Stimulated activated CD4-positive, alpha-beta T cell treated with anti-CD3 and anti-CD28 coated beads, TNF-alpha, amount 100 ng/mL, for 48 hours (primary cell): ENCODE results near the gene ATP6V1C2.
"Not testable (repeated sequence)": the region's sequence is repeated elsewhere in the genome, so short reads cannot be mapped to it uniquely, and the experiment has no call there.

ENCODE experiments used
- DNase-seq, 3 donors: peaks; one replicate each; pipeline ENCODE4 v3.0.0-alpha.2; 2020; ENCODE audit warnings: low read depth in 3 of 3

ATP6V1C2 gene

DNA sequence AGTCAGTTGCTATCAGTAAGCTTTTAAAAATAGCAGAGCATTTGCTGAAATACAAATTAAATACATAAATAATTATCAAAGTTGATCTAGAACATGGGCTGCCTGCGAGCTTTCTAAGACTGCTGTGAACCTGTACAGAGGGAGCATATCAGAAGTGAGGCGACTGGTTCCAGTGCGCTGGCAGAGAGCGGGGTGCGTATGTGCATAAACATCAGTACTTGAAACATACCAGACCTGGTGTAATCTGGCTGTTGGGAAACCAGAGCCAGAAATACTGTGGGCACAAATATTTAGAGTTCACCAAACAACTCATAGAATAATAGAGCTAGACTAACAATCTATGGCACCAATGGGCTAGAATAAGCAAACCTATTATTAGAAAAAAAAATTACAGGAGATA is 63.8 kb downstream of the ATP6V1C2 start:
- no peak for DNase-seq

DNA sequence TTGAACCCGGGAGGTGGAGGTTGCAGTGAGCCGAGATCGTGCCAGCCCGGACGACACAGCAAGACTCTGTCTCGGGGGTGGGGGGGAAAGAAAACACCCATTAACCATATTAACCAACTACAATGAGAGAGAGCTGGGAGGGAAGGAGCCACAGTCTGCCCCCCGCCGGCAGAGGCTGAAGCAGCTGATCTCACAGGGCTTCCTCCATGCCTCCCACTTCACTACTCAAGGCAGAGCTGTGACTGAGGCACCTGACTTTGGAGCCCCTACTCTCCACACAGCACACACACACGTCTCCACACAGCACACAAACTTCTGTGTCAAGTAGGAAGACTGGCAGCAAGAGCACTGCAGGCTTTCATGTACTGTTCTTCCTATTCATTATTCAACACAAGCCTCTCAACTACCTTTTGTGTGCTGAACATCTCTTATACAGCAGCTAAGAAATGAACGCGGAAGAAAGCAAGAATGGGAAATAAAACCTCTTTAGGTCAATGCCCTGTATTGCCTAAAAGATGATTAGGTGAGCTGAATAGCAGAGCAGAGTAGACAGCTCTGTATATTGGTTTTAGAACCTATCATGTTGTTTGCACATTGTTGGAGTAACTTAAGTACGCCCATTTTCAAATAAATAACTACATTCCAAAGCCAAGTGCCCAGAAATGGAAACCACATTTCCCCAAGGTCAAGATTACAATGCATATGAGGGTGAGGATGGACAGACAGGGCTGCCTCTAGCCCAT is 65.0 kb downstream of the ATP6V1C2 start:
- no peak for DNase-seq

DNA sequence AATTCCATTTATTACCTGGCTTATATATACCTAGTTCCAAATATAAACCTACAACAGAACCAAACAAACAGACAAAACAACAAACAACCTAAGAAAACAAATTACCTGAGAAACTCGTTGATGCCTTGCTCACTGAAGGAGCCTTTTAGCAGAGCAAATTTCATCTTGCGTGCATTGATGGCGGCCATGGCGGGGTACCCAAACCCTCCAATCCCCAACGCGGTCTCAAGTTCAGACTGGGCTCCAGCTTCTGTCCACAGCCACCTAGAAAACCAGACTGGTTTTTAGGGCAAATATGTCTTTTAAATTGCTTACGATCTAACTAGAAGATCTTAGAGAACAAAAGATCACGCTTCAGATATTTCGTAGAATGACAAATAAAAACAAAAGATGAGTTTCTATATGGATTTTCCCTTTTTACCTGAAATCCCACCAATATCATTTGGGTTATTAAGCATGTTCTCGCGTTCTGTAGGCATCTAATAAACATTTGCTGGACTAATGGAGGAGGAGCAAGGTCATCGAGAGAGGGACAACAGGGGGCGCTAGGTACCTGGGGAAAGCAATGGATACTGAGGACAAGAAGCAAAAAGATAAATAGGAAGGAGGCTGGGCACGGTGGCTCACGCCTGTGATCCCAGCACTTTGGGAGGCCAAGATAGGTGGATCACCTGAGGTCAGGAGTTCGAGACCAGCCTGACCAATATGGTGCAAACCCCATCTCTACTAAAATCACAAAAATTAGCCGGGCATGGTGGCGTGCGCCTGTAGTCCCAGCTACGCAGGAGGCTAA is 65.9 kb downstream of the ATP6V1C2 start:
- peak in 1 of 3 donors; percentile 23 for DNase-seq

DNA sequence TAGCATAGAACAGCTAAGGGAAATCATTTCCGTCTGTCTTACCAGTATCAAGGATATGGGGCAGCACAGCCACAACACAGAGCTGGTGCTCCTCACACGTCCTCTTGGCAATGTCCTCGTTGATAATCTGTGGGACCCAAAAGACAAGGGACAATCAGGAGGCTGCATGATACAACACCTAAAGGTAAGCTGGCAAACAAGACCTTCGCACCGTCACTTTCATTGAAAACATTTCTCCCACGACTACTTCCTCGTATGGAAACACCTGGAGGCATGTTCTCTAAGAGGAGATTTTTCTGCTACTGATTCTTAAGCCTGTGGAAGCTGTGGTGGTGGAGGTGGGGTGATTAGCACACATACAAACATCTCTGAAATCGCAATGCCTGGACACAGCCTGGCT is 67.4 kb downstream of the ATP6V1C2 start:
- DNase-seq, result no peak

DNA sequence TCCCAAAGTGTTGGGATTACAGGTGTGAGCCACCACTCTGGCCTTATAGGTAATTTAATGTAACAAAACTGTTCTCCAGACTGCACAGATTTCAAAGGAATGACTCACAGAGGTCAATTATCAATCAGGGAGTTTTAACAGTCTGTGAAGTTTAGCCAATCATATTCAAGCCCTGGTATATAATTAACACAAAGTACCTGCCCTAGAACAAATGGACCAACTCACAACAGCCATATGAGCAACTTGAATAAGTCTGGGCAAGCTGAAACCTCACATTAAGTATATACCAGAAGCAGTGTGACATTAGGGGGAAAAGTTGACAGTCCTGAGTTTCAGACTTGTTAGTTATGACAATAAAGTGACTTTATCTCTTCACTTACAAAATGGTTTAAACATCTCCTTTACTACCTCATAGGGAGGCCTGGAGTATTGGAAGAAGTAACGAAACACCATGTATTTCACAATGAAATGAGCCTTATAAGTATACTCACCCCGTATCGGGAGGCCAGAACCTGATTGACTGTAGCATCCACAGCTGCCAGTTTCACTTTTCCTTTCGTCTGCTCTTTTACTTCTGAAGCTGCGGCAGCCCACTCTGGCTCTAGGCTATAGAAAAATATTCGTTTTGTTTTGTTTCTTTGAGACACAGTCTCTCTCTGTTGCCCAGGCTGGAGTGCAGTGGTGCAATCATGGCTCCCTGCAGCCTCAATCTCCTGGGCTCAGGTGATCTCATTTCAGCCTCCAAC is 69.0 kb downstream of the ATP6V1C2 start:
- no peak for DNase-seq

DNA sequence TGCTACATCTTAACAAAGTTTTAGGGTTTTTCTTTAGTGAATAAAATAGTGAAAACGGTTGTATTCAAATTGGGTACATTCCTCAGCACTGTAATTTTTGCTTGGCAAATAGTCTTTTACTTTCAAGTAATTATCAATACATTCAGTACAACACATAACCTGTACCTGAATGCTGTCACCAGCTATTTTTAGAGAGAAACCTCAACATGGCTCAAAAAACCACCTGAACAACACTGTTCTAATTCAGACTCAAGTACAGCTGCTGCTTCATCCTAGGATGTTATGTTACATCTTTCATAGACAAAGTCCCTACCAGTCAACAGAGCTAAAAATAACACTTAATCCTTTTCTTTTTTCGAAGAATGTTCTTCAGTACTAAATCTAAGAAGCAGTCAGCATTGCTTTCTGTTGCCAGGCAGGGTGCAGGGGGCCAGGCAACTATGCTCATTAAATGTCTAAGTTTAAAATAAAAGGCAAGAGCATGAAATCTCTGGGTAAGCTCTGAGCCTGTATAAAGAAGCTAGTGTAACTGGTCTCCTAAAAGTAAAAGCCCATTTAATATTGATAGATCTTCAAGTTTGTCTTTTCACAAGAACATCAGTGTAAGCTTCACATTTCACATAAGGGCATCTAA is 70.7 kb downstream of the ATP6V1C2 start:
- no peak for DNase-seq

DNA sequence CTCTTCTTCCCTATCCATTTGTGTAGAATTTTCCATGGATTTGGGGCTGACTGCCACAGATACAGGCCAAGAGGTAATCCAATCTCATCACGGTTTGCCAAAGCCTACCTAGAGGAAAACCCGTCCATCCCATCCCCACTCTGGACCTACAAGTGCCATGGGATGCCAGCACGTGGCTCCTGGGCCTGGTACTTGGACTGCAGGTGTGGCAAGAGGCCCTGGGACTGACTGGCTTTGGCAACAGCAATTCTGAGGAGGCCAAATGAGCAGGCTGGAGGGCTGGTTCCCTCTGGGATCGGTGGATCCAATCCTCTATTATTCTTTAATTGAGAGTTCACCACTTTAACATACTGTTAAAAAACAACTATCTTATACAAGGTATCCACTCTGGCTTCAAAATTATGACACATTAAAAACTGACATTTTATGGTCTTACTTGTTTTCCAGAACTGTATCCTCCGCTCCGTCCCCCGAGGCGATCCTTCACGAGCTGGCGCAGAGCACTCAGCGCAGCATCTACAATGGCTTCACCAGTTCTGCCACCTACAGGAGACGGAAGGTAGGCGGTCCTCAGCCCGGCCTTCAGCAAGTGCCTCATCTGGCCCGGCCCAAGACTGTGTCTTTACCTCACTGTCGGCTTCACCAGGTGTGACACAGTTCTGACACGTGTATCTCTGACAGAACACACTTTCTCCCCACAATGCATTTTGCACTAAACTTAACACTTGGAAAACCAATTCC is 71.4 kb downstream of the ATP6V1C2 start:
- no peak for DNase-seq

DNA sequence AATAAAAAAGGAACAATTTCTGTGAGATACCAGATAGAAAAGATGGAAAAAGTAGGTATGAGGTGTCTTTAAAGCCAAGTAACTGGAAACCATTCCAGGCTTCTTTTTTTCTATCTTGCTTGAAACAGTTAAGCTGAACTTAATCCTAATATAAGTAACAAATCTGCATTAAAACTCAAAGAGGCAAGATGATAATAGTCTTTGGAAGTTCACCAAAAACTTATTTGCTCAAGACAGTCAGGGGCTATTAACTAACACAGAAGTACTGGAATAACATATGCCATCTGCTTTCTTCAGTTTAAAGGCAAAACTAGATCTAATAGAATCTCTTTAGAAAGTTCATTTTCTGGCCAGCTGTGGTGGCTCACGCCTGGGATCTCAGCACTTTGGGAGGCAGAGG is 72.4 kb downstream of the ATP6V1C2 start:
- no peak for DNase-seq

DNA sequence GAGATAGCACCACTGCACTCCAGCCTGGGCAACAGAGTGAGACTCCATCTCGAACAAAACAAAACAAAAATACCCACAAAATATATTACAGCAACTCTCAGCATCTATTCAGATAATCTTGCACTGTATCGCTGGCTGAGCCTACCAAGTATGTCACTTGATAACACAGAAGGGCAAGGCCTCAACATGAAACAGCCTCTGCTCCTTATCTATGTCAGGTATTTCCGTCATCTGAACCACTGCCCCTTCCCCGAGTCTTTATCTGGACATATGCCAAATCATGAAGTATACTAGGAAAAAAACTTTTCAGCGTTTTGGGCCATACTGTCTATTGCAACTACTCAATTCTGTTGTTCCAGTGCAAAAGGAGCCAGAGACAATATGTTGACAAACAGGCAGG is 73.4 kb downstream of the ATP6V1C2 start:
- no peak for DNase-seq

DNA sequence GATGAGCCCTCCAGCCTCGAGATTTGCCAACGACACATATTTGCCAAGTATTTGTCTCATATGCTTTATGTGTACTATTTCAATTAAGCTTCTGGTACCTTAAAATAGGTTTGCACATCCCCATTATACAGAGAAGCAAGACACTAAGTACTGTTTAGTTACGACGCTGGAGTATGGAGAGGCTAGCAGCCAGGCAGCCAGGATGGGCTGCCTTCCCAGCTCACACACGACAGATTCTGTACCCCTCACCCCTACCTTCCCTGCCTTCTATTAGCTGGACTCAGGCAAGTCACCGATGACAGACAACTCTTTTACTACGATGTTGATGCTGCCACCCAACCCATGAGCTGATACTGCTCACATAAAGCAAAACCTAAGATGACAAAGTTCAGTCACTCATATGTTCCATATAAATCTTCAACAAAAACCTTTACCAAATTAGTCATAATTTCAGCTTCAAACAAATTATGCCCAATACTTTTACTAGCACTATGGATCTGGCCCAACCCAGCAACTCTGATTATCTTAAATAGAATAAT is 74.1 kb downstream of the ATP6V1C2 start:
- DNase-seq, result no peak

DNA sequence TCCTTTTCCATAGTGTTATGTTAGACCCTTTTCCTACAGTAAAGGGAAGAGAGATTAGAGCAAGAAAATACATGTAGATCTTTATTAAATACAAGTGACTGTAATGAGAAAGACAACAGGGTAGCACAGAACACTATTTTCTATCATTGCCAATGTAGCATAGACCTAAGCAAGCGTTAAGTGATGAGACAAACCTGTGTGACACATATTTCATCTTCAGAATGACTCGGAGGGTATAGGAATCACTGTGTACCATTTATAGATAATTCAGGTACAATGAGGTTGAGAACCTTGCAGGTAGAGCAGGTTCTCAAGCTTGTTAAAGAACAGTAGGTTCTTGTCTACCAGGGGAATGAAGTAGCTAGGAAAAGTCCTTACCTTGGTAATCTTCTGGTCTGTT is 75.3 kb downstream of the ATP6V1C2 start:
- DNase-seq, result no peak

DNA sequence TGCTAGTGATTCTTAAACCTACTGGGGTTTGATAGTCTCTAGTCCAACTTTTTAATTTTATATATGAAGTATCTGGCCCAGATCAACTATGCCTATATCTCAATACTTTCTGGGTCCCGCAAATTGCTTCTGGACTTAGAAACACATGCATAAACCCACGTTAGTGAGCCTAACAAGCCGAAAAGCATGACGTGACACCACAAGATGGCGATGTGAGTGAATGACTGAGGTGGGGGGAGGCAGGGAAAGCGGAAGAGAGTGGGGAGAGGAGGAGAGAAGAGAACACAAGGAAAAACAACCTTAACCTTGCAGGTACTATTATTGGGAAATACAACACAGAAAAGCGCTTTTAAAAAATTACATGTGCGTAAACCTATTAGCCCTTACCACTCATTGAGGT is 77.4 kb downstream of the ATP6V1C2 start:
- no peak for DNase-seq

DNA sequence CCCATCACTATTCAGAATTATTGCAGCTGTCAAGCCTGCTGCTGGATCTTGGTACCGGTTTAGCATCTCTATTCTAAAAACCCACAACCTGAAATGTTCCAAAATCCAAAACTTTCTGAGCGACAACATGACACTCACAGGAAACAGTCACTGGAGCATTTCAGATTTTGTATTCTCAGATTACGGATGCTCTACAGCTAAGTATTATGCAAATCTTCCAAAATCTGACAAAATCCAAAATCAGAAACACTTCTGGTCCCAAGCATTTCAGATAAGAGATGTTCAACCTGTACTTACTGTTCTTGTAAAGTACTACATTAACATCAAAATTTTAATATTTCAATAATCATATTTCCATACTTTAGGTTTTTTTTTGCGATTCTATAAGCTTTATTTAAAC is 78.7 kb downstream of the ATP6V1C2 start:
- no peak for DNase-seq

DNA sequence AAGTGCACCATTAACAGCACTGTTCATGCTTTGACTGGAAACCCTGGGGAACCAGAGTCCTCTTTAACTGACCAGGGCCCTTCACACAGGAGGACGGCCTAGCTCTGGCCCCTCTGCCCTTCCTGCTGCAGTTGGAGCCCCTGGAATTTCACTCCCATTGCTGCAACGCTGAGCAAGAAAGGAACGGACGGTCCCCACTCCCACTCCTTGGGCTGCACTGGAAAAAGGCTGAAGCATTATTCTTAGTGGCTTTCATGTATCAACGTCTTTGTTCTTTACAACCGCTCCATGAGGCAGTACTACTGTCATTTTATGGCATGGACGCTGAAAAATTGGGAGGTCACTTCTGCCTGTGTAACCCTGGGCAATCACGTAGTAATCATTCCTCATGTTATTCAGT is 81.2 kb downstream of the ATP6V1C2 start:
- DNase-seq, result no peak

DNA sequence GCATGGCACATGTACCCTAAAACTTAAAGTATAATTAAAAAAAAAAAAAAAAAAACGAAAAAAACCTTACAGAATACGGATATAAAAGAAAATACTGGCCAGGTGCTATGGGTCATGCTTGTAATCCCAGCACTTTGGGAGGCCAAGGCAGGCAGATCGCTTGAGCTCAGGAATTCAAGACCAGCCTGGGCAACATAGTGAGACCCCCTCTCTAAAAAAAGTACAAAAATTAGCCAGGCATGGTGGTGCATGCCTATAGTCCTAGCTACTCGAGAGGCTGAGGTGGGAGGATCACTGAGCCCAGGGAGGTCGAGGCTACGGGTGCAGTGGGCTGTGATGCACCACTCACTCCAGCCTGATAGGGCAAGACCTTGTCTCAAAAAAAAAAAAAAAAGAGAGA is 84.6 kb downstream of the ATP6V1C2 start:
- DNase-seq, result not testable (repeated sequence)

DNA sequence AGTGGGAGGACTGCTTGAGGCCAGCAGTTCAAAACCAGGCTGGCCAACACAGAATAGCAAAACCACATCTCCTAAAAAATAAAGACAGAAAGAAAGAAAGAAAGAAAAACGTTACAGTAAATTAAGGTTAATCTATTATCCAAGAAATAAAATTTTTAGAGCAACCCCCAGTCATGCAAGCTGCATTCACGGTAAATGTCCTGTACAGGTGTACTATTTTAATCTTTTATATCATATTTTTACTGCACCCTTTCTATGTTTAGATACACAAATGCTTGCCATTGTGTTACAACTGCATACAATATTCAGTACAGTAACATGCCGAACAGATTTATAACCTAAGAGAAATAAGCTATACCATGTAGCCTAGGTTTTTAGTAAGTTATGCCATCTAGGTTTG is 85.1 kb downstream of the ATP6V1C2 start:
- no peak for DNase-seq

DNA sequence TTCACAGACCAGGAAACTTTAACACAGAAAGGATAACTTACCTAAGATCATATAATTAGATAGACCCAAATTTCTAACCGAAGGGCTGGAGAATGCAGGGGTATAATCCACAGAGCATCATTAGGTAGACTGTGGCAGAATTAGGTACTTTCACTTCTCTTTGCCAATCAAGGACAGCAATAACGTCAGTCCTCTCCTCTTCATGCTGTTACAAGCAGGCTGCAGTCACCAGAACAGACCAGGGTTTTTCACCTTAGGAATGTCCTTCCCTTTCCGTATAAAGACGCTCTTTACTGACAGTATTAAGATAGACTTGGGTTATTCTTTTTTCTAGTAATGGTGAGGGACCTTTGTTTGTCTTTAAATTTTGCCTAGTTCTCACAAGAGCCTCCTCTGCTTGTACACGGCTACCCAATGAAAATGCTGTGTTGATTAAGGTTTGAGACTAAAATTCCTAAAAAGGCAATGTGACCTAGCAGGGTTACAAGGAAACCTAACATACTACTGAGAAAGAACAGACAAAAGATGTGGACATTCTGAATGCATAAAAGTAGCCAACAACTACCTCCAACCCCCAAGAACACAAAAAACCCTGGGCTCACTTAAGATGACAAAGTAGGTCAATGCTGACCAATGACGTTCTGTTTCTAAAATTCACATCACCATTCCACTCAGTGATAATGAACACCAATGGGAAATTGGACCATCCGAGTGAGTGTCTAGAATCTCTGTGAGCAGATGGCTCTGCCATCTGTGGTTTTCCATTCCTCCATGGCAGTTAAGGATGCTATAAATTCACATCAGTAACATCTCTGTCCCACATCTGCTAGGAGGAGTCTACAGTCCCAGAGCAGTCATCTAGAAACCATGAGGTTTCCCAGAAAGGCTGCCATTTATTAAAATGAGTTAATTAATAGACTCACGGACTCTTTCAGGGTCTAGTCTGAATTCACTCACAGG is 89.1 kb downstream of the ATP6V1C2 start:
- no peak for DNase-seq

DNA sequence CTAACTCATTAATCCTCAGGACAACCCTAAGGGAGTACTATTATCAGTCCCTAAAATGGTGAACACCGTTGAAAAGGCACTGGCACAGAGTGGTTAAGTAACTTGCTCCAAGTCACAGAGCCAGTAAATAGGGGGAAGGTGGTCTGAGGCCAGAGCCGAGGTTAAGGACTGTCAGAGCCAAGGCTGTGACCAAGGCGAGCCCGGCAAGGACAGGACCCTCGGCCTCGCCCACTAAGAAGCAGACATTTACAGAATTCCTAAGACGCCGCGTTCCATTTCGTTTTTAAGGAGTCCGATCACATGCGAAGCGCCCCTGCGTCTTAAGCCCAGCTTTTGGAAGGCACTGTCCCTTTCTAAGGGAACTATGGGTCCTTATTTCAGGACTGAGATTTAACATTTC is 90.1 kb downstream of the ATP6V1C2 start:
- DNase-seq, result no peak

DNA sequence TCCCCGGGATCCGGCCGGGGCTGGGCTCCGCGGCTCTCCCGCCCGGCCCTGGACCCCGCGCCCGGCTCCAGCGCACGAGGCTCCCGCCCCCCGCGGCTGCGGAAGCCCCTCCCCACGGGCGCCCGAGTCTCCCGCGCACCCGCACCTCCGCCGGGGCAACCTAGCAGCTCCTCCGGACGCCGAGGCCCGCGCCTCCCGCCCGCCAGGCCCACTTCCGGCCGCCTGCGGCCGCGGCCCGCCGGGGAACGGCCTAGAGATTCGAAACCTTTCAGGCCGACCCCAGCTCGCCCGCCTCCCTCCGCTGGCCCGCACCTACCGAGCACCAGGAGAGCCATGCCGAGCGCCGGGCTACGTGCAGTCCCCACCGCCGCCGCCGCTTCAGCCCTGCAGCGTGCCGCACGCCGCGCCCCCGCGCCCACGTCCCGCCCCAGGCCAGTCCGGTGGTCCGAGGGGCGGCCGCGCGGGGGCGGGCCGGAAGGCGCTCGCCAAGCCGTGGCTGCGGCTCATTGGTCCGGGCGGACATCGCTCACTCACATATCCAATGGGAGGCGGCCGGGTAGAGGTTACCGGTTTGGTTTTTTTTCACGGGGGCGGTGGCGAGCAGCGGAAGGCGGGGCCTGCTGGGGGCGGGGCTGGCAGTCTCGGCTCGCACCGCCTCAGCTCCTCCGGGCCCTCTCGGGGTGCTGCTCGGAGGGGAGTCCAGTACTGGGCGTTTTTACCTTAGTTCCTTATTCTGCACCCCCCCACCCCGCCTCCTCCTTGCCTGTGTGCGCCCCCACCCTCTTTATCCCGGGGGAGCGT is 91.1 kb downstream of the ATP6V1C2 start, which contains the start of gene PDIA6:
Gene PDIA6, minus strand, starts transcription at position 424 of the 801 bp plus-strand sequence. Its CDS starts 89 bp downstream, at position 335.
- peak; percentile 88 to 93 (median 93) for DNase-seq
